MM.1S (cell line): ENCODE measurements around the gene ZC2HC1C.
A peak's percentile ranks its signal among the peaks of the same experiment; 100 is the strongest.

ENCODE experiments used
- DNase-seq: peaks from one replicate; pipeline ENCODE4 v3.0.0-alpha.2; 2015
- H2AFZ ChIP-seq: fragments of 300-600 bp; sonication (generic); 2 replicates; pipeline ENCODE4 v1.6.0; 2016; ENCODE audit warnings: antibody characterized with exemption, low read length
- H3F3A ChIP-seq: fragments of 300-600 bp; sonication (generic); 2 replicates; pipeline ENCODE4 v1.6.1; 2016; ENCODE audit warnings: mild to moderate bottlenecking, antibody characterized with exemption, low read length, moderate library complexity, mixed read lengths; ENCODE audit not compliant: insufficient read depth
- H3K27ac ChIP-seq: fragments of 300-600 bp; sonication (generic); 2 replicates; pipeline ENCODE4 v1.5.1; 2016; ENCODE audit warnings: mild to moderate bottlenecking, low read length
- H3K27me3 ChIP-seq: fragments of 300-600 bp; sonication (generic); replicated peaks from 2 replicates; pipeline ENCODE4 v1.6.0; 2016; ENCODE audit warnings: low read length; ENCODE audit not compliant: insufficient read depth
- H3K36me3 ChIP-seq: fragments of 300-600 bp; sonication (generic); replicated peaks from 2 replicates; pipeline ENCODE4 v1.6.1; 2016; ENCODE audit warnings: mild to moderate bottlenecking, low read length, mixed read lengths; ENCODE audit not compliant: insufficient read depth
- H3K4me1 ChIP-seq: fragments of 300-600 bp; sonication (generic); 2 replicates; pipeline ENCODE4 v1.6.1; 2016; ENCODE audit warnings: low read length, mixed read lengths
- H3K4me2 ChIP-seq: fragments of 300-600 bp; sonication (generic); 2 replicates; pipeline ENCODE4 v1.6.0; 2016; ENCODE audit warnings: low read depth, low read length
- H3K4me3 ChIP-seq: fragments of 300-600 bp; sonication (generic); 2 replicates; pipeline ENCODE4 v1.5.1; 2016; ENCODE audit warnings: low read length, mixed read lengths
- H3K79me2 ChIP-seq: fragments of 300-600 bp; sonication (generic); 2 replicates; pipeline ENCODE4 v1.6.1; 2016; ENCODE audit warnings: mixed run types, low read length, mixed read lengths
- H3K9ac ChIP-seq: fragments of 300-600 bp; sonication (generic); 2 replicates; pipeline ENCODE4 v1.6.1; 2016; ENCODE audit warnings: low read length, mixed read lengths
- H3K9me2 ChIP-seq: fragments of 300-600 bp; sonication (generic); replicated peaks from 2 replicates; pipeline ENCODE4 v1.6.1; 2016; ENCODE audit warnings: mild to moderate bottlenecking, low read length, mixed read lengths; ENCODE audit not compliant: insufficient read depth
- H3K9me3 ChIP-seq: fragments of 300-600 bp; sonication (generic); replicated peaks from 2 replicates; pipeline ENCODE4 v1.6.1; 2016; ENCODE audit warnings: mild to moderate bottlenecking, low read length, mixed read lengths; ENCODE audit not compliant: insufficient read depth
- H4K20me1 ChIP-seq: fragments of 300-600 bp; sonication (generic); 2 replicates; pipeline ENCODE4 v1.6.1; 2016; ENCODE audit warnings: mild to moderate bottlenecking, low read length, moderate library complexity, mixed read lengths; ENCODE audit not compliant: insufficient read depth
- EZH2 ChIP-seq: fragments of 300-600 bp; sonication (generic); optimal IDR thresholded peaks from 2 replicates; pipeline ENCODE3; 2017; ENCODE audit warnings: low read depth, mild to moderate bottlenecking, antibody characterized with exemption, low read length, mixed read lengths
- EZH2phosphoT487 ChIP-seq: fragments of 300-600 bp; sonication (generic); IDR thresholded peaks from 2 replicates; pipeline ENCODE4 v1.6.1; 2018; ENCODE audit warnings: antibody characterized with exemption, low read length
- TF ChIP-seq, protein P1 (sequence below): fragments of 300-600 bp; sonication (generic); IDR thresholded peaks from 2 replicates; pipeline ENCODE4 v1.5.1; 2016; ENCODE audit warnings: antibody characterized with exemption, low read length, mixed read lengths

Gene ZC2HC1C

DNA sequence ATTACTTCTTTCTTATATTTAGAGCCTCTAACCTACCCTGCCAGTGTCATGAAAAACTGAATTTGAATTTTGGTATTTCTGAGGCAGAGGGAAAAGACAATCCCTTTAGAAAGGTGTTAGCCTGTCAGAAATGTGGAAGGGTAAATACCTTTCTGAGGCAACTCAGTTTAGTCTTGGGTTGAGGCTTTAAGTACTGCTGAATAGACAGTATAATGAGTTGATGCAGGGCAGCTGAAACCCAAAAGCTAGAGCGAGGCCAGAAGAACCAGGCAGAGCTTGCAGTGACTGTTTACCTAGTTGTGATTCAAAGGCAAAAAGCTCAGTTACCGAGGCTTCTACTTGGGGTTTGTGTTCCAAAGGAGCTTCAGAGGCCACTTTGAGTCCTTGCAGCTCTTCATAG lies 18.7 kb downstream of the ZC2HC1C start:
- DNase-seq: no peak
- H3K4me3 ChIP-seq: no peak overlapping the region
- no peaks in the 10 kb centered on the region for H4K20me1 ChIP-seq
- no peak overlapping the region for H3K9ac ChIP-seq
- H3K79me2 ChIP-seq: no peaks in the 10 kb centered on the region
- no peaks in the 10 kb centered on the region for H3F3A ChIP-seq
- H3K4me2 ChIP-seq: no peak overlapping the region
- TF ChIP-seq EZH2phosphoT487: no peak
- TF ChIP-seq, protein P1, sequence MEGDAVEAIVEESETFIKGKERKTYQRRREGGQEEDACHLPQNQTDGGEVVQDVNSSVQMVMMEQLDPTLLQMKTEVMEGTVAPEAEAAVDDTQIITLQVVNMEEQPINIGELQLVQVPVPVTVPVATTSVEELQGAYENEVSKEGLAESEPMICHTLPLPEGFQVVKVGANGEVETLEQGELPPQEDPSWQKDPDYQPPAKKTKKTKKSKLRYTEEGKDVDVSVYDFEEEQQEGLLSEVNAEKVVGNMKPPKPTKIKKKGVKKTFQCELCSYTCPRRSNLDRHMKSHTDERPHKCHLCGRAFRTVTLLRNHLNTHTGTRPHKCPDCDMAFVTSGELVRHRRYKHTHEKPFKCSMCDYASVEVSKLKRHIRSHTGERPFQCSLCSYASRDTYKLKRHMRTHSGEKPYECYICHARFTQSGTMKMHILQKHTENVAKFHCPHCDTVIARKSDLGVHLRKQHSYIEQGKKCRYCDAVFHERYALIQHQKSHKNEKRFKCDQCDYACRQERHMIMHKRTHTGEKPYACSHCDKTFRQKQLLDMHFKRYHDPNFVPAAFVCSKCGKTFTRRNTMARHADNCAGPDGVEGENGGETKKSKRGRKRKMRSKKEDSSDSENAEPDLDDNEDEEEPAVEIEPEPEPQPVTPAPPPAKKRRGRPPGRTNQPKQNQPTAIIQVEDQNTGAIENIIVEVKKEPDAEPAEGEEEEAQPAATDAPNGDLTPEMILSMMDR: no peak
- no peak for TF ChIP-seq EZH2
- no peak overlapping the region for H2AFZ ChIP-seq
- H3K27ac ChIP-seq: no peak overlapping the region
- H3K27me3 ChIP-seq: no peaks in the 10 kb centered on the region
- H3K4me1 ChIP-seq: no peaks in the 10 kb centered on the region
- H3K36me3 ChIP-seq: no peaks in the 10 kb centered on the region
- no peaks in the 10 kb centered on the region for H3K9me2 ChIP-seq
- no peaks in the 10 kb centered on the region for H3K9me3 ChIP-seq

DNA sequence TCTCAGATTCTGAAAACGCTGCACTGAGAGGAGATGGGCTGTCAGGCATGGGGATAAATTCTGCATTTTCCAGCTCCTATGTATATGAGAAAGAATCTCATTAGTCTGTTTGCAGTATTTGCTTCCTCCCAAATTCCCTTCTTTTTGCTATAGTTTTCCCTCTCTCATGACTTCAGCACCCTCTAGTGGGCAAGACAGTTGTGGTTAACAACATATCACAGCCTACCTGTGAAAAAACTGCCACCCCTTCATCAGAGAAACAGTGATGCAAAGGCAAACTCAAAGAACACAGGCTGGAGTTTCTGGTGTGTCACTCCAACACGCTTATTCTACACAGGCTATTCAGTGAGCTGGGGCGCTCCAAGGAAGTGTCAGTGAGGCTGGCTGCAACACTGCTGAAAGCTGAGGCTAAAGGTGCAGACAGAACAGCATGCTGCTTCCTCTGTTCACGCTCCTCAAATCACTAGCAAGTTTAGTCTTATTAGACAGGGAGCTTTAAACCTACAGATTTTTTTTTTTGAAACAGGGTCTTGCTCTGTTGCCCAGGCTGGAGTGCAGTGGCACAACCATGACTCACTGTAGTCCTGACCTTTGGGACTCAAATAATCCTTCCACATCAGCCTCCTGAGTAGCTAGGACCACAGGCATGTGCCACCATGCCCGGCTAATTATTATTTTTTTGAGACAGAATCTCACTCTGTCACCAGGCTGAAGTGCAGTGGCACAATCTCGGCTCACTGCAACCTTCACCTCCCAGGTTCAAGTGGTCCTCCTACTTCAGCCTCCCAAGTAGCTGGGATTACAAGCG lies 19.3 kb downstream of the ZC2HC1C start:
- H3K36me3 ChIP-seq: no peaks in the 10 kb centered on the region
- no peak overlapping the region for H3K4me3 ChIP-seq
- no peaks in the 10 kb centered on the region for H4K20me1 ChIP-seq
- no peaks in the 10 kb centered on the region for H3K9me3 ChIP-seq
- no peak overlapping the region for H2AFZ ChIP-seq
- no peaks in the 10 kb centered on the region for H3K4me1 ChIP-seq
- H3K27me3 ChIP-seq: no peaks in the 10 kb centered on the region
- H3K4me2 ChIP-seq: no peak overlapping the region
- no peaks in the 10 kb centered on the region for H3K9me2 ChIP-seq
- H3K9ac ChIP-seq: no peak overlapping the region
- H3K27ac ChIP-seq: no peak overlapping the region
- TF ChIP-seq EZH2phosphoT487: no peak
- TF ChIP-seq, protein P1: peak; percentile 54
- no peaks in the 10 kb centered on the region for H3K79me2 ChIP-seq
- DNase-seq: peak; percentile 23
- no peaks in the 10 kb centered on the region for H3F3A ChIP-seq

DNA sequence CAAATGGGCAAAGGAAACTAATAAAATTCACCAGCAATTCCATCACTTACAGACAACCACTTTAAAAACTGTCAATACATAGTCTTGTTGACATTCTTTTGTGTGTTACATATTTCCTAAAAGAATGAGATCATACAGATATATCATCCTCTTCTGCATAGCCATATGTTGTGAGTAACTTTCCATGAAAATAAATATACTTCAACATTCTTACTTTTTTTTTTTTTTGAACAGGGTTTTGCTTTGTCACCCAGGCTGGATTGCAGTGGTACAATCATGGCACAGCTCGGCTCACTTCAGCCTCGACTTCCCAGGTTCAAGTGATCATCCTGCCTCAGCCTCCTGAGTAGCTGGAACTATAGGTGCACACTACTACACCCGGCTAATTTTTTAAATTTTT lies 20.9 kb downstream of the ZC2HC1C start:
- DNase-seq: no peak
- Histone ChIP-seq H4K20me1 (no peaks in the 10 kb centered on the region), H3K27ac (no peak overlapping the region), H3K9me3 (no peaks in the 10 kb centered on the region), H3K9me2 (no peaks in the 10 kb centered on the region), H3K4me2 (no peak overlapping the region), H3K9ac (no peak overlapping the region), H2AFZ (no peak overlapping the region), H3K79me2 (no peaks in the 10 kb centered on the region), H3K36me3 (no peaks in the 10 kb centered on the region), H3K27me3 (no peaks in the 10 kb centered on the region), H3K4me3 (no peak overlapping the region), H3K4me1 (no peaks in the 10 kb centered on the region), H3F3A (no peaks in the 10 kb centered on the region)
- TF ChIP-seq EZH2 (no peak), EZH2phosphoT487 (no peak)
- TF ChIP-seq, protein P1: no peak
